Measurements from ENCODE around the gene BIK. TPM values are rescaled to one million over a fixed set of nuclear protein-coding genes. Genes with fewer than 3 reads are reported as not detected.

Gene BIK
- total and polyA plus RNA-seq, 10 donors: 1.1 to 14.2 (median 2.3) TPM

DNA sequence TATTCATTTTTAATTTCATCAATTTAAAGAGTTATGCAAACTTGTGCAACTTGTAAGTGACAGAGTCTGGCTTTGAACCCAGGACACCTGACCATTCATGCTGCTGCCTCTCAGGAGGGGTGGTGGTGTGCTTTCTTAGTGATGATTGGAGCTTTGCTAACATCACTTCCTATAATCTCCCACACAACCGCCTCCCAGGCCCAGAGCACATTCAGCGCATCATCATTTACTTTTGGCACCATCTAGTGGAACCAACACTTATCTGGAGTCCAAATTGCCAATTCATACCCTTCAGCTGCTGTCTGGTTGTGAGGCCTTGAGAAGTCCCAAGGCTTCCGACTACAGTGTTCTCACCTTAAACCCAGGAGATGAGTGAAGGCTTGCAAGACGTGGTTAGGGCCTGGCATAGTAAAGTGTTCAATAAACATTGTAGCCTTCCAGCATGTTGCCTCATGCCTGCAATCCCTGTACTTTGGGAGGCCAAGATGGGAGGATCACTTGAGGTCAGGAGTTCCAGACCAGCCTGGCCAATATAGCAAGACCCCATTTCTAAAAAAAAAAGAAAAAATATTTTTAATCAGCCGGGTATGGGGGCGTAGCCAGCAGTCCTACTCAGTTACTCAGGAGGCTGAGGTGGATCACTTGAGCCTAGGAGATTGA lies 20.3 kb upstream of the BIK start:
- 41 to 57% (median 54%) methylated on average over 6 of the region's 6 CpGs for WGBS, 5 donors
- intact Hi-C loops (cut with DNase I; ENCODE audit: low total_unique reads): no loop called here
- Histone ChIP-seq H3K9me3 (no peaks in the 10 kb centered on the region), H3K27ac (peak overlapping the region in 4 of 8 donors; percentile 60 to 85 (median 83)), H3K27me3 (replicated peaks in 1 of 7) (no peaks in the 10 kb centered on the region), H3K4me1 (peaks cover 9 to 29% (median 15%) of the 10 kb centered on the region in 6 donors), H3K4me3 (no peak overlapping the region), H3K36me3 (no peaks in the 10 kb centered on the region)
- TF ChIP-seq POLR2A (IDR thresholded peaks at IDR 0.05) (no peak), POLR2AphosphoS5 (IDR thresholded peaks at IDR 0.05) (peak in 1 of 3 donors; percentile 24)
- TF ChIP-seq, protein P1, sequence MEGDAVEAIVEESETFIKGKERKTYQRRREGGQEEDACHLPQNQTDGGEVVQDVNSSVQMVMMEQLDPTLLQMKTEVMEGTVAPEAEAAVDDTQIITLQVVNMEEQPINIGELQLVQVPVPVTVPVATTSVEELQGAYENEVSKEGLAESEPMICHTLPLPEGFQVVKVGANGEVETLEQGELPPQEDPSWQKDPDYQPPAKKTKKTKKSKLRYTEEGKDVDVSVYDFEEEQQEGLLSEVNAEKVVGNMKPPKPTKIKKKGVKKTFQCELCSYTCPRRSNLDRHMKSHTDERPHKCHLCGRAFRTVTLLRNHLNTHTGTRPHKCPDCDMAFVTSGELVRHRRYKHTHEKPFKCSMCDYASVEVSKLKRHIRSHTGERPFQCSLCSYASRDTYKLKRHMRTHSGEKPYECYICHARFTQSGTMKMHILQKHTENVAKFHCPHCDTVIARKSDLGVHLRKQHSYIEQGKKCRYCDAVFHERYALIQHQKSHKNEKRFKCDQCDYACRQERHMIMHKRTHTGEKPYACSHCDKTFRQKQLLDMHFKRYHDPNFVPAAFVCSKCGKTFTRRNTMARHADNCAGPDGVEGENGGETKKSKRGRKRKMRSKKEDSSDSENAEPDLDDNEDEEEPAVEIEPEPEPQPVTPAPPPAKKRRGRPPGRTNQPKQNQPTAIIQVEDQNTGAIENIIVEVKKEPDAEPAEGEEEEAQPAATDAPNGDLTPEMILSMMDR (IDR thresholded peaks at IDR 0.05 in 8 of 11, conservative IDR thresholded peaks at IDR 0.05 in 3 of 11): peak in 8 of 11 experiments; percentile 17 to 49 (median 34)
- no peak for DNase-seq

DNA sequence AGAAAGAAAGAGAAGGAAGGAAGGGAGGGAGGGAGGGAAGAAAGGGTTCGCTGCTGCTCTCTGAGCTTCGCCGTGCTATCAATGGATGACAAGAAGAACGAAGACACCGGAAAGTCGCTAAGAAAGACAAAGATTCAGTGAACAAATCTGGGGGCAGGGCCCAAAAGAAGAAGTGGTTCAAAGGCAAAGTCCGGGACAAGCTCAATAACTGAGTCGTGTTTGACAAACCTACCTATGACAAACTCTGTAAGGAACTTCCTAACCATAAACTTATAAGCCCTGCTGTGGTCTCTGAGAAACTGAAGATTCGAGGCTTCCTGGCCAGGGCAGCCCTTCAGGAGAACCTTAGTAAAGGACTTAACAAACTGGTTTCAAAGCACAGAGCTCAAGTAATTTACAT lies 18.5 kb upstream of the BIK start:
- TF ChIP-seq POLR2AphosphoS5 (IDR thresholded peaks at IDR 0.05) (no peak), POLR2A (IDR thresholded peaks at IDR 0.05) (no peak)
- TF ChIP-seq, protein P1 (IDR thresholded peaks at IDR 0.05 in 8 of 11, conservative IDR thresholded peaks at IDR 0.05 in 3 of 11): no peak
- intact Hi-C loops (cut with DNase I; ENCODE audit: low total_unique reads): no loop called here
- WGBS, 5 donors: 29 to 48% (median 39%) methylated on average over 9 of the region's 9 CpGs
- Histone ChIP-seq H3K27ac (no peak overlapping the region), H3K36me3 (no peaks in the 10 kb centered on the region), H3K27me3 (replicated peaks in 1 of 7) (no peaks in the 10 kb centered on the region), H3K9me3 (peaks cover 0 to 13% (median 11%) of the 10 kb centered on the region in 8 donors), H3K4me1 (peaks cover 9 to 29% (median 15%) of the 10 kb centered on the region in 6 donors), H3K4me3 (no peak overlapping the region)
- no peak for DNase-seq

DNA sequence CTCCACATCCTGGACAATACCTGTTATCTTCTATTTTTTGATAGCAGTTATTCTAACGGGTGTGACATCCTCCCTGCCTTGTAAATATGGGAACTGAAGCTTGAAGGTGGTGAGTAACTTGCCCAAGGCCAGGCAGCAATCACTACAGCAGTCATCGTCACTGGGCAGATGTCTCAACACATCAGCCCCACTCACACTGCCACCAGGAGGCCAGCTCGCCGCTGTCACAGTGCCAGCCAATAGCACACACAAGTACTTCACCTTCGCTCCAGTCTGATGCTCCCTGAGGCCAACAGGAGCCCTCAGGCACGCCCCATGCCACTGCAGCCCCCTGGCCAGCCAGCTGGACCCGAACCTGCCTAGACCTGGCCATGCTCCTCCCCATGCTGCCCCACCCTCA lies 16.5 kb upstream of the BIK start:
- TF ChIP-seq, protein P1 (IDR thresholded peaks at IDR 0.05 in 8 of 11, conservative IDR thresholded peaks at IDR 0.05 in 3 of 11): no peak
- TF ChIP-seq POLR2A (IDR thresholded peaks at IDR 0.05): no peak
- TF ChIP-seq POLR2AphosphoS5 (IDR thresholded peaks at IDR 0.05): no peak
- H3K4me1 ChIP-seq: peaks cover 5 to 18% (median 10%) of the 10 kb centered on the region in 6 donors
- WGBS, 5 donors: 55 to 73% (median 60%) methylated on average over 6 to 7 of the region's 7 CpGs
- no peaks in the 10 kb centered on the region for H3K36me3 ChIP-seq
- H3K4me3 ChIP-seq: no peak overlapping the region
- no peak overlapping the region for H3K27ac ChIP-seq
- no peaks in the 10 kb centered on the region for H3K27me3 ChIP-seq (replicated peaks in 1 of 7)
- no peak for DNase-seq
- H3K9me3 ChIP-seq: peaks cover 0 to 16% (median 12%) of the 10 kb centered on the region in 8 donors
- intact Hi-C loops (cut with DNase I; ENCODE audit: low total_unique reads): no loop called here

DNA sequence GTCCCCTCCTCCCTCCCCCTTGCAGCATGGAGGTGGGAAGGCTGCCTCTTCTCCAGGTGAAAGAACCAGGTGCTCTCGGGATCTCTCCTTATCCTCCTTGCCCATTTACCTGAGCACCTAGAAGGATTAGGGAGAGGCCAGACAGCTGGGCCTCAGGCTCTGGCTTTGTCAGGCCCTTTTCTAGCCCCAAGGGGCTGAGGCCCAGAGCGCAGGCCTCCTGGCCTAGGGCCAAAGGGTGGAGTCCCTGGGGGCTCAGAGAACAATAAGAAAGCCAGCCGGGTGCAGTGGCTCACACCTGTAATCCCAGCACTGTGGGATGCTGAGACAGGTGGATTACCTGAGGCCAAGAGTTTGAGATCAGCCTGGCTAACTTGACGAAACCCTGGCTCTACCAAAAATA lies 16.0 kb upstream of the BIK start:
- no peaks in the 10 kb centered on the region for H3K36me3 ChIP-seq
- 65 to 86% (median 79%) methylated on average over 4 of the region's 4 CpGs for WGBS, 5 donors
- H3K9me3 ChIP-seq: peaks cover 0 to 16% (median 12%) of the 10 kb centered on the region in 8 donors
- H3K4me1 ChIP-seq: peaks cover 4 to 13% (median 7%) of the 10 kb centered on the region in 6 donors
- no peaks in the 10 kb centered on the region for H3K27me3 ChIP-seq (replicated peaks in 1 of 7)
- TF ChIP-seq POLR2AphosphoS5 (IDR thresholded peaks at IDR 0.05) (no peak), POLR2A (IDR thresholded peaks at IDR 0.05) (no peak)
- TF ChIP-seq, protein P1 (IDR thresholded peaks at IDR 0.05 in 8 of 11, conservative IDR thresholded peaks at IDR 0.05 in 3 of 11): no peak
- no peak for DNase-seq
- intact Hi-C loops (cut with DNase I; ENCODE audit: low total_unique reads): no loop called here
- no peak overlapping the region for H3K27ac ChIP-seq
- H3K4me3 ChIP-seq: no peak overlapping the region

Data from spleen (tissue), 11 donors.